Type B pancreatic cell (in vitro differentiated cells): ENCODE data around the gene MACROH2A2. TPM values are rescaled to one million over a fixed set of nuclear protein-coding genes. Genes with fewer than 3 reads are reported as not detected.

Source experiments
- DNase-seq: peaks from one replicate; pipeline ENCODE4 v3.0.0; 2021; ENCODE audit warnings: mixed read lengths; ENCODE audit not compliant: unreplicated experiment; ENCODE audit errors: extremely low spot score
- H3K27ac Mint-ChIP-seq: 2 replicates; pipeline ENCODE4 v1.8.0; 2021; ENCODE audit warnings: mild to moderate bottlenecking, mixed read lengths
- H3K27me3 Mint-ChIP-seq: 2 replicates; pipeline ENCODE4 v1.8.0; 2021; ENCODE audit warnings: mixed read lengths
- H3K36me3 Mint-ChIP-seq: 2 replicates; pipeline ENCODE4 v1.8.0; 2021; ENCODE audit warnings: mixed read lengths
- H3K4me1 Mint-ChIP-seq: one replicate; pipeline ENCODE4 v1.8.0; 2021; ENCODE audit warnings: mixed read lengths; ENCODE audit not compliant: unreplicated experiment
- H3K4me3 Mint-ChIP-seq: 2 replicates; pipeline ENCODE4 v1.8.0; 2021; ENCODE audit warnings: mild to moderate bottlenecking, mixed read lengths
- H3K9me3 Mint-ChIP-seq: 2 replicates; pipeline ENCODE4 v1.8.0; 2021; ENCODE audit warnings: mixed read lengths
- CTCF ChIP-seq: fragments of 200-600 bp; sonication (generic); conservative IDR thresholded peaks from 2 replicates; pipeline ENCODE4 v1.5.0; 2021; ENCODE audit warnings: antibody characterized with exemption, mild to moderate bottlenecking
- long read RNA-seq: library from polyadenylated mRNA; unstranded; transcript quantifications from one replicate; pipeline ENCODE4 v2.0.0, GENCODE V29; 2020
- total RNA-seq: library from RNA; stranded (reverse); gene quantifications from 2 replicates; pipeline ENCODE4 v1.2.1, GENCODE V29; 2021; ENCODE audit warnings: low replicate concordance

MACROH2A2 gene
- total RNA-seq, result 55.0 and 117 TPM in 2 replicates
- long read RNA-seq, transcript H2AFY2-201 (9 exons, 1,980 nt), result major isoform, 60 of 70 reads
- long read RNA-seq, partial matches to known transcripts, result 6 of 70 reads
- long read RNA-seq, other reads (novel, unspliced or antisense), result 4 of 70 reads

DNA sequence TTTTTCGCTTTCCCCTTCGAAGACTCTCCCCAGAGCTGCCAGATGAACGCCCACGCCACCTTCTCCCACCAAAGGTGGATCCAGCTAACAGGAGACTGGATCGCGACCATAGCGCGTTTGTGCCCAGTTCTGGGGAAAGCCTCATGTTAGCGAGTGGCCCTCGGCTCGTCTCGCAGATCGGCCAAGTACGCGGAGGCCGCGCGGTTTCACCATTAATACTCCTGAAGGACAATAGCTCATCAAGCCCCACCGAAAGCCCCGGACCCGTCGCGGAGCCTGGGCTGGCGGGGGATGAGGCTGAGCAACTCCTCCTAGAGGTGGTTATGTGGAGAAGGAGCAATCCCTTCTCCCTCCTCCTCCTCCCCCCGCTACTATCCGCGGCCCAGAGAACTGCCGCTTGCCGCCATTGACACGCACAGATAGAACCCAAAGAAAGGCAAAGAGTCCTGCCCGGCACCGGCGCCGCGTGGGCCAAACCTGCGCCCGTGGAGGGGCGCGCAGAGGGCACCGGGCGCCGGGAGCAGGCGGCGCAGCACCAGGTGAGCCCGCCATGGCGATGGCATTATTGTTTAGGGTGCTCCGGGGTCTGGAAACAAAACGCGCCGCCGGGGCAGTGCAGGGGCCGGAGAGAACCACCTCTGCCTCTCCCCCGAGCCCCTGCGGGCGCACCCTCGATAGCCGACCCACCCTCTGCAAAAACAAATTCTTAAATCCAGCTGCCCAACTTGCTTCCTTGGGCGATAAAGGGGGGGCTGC, at the start of gene MACROH2A2:
MACROH2A2 (plus strand) TSS at position 385 of the 756 bp plus-strand sequence. CDS start 22,813 bp downstream, outside the sequence.
- Mint-ChIP-seq H3K36me3 (peaks cover 4% of the 10 kb centered on the region), H3K4me1 (peaks cover 45% of the 10 kb centered on the region), H3K27ac (peak within 1 kb of the TSS; percentile 96), H3K27me3 (peaks cover 8% of the 10 kb centered on the region), H3K4me3 (peak within 1 kb of the TSS; percentile 98), H3K9me3 (no peaks in the 10 kb centered on the region)
- TF ChIP-seq CTCF, result peak; percentile 65
- peak; percentile 90 for DNase-seq

DNA sequence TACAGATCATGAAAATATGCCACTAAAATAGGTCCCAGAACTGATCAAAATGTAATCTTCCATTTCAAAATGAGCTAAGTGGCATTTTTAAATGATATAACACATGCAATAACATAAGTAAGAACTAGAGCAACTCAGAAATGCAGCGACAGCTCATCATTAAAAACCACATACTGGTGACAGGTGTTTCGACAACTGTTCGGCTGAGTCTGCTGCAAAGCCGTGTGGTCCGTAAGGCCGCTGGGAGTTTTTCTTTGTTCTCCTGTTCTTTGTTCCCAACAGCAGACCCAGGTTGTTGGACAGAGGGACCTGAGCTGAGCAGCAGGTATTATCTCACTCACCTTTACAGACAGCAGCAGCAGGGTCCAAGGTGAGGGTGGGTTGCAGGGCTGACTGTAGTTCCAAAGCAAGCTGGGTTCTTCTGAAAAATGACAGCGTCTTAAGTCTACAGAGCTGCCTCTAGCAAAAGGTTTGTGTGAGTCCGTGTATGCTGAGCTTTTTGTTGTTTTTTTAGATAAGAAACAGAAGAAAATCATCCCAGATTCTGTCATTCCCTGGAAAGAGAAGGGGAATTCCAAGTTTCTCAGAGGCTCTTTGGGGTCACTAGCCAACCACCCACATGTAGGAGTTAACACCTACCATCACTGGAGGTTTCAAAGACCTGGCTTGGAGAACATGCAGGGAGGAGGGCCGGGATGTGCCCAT, 45.4 kb upstream of the MACROH2A2 start:
- H3K36me3 Mint-ChIP-seq, result no peaks in the 10 kb centered on the region
- TF ChIP-seq CTCF, result no peak
- H3K4me3 Mint-ChIP-seq, result no peak overlapping the region
- H3K27ac Mint-ChIP-seq, result no peak overlapping the region
- peaks cover 8% of the 10 kb centered on the region for H3K4me1 Mint-ChIP-seq
- peaks cover 3% of the 10 kb centered on the region for H3K27me3 Mint-ChIP-seq
- no peak for DNase-seq
- no peaks in the 10 kb centered on the region for H3K9me3 Mint-ChIP-seq

GRCh38 chr10:70031215-70031614, 21.4 kb upstream of the MACROH2A2 start:
- peaks cover 6% of the 10 kb centered on the region for H3K27me3 Mint-ChIP-seq
- TF ChIP-seq CTCF, result no peak
- peaks cover 7% of the 10 kb centered on the region for H3K4me1 Mint-ChIP-seq
- H3K36me3 Mint-ChIP-seq, result no peaks in the 10 kb centered on the region
- no peak overlapping the region for H3K4me3 Mint-ChIP-seq
- no peak for DNase-seq
- no peak overlapping the region for H3K27ac Mint-ChIP-seq
- peaks cover 9% of the 10 kb centered on the region for H3K9me3 Mint-ChIP-seq

DNA sequence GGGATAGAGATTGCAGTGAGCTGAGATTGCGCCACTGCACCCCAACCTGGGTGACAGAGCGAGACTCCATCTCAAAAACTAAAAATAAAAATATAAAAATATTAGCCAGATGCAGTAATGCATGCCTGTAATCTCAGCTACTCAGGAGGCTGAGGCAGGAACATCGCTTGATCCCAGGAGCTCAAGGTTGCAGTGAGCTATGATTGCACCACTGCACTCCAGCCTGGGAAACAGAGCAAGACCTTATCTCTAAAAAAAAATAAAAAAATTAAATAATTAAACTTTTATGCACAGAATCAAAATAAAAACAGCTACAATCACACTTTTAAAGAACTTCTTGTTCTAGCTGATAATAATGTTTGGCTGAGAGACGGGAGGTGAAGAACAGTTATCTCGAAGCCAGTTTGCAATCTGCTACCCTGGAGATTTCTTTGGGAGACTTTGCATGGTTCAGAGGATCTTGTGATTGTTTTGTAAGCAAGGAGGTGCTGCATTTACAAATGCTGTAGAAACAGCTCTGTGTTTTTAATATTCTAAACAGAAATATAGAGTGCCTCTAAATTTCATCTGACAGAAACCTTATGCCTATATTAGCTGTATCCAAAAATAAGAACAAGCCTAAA, 19.9 kb upstream of the MACROH2A2 start:
- DNase-seq, result no peak
- Mint-ChIP-seq H3K9me3 (peaks cover 5% of the 10 kb centered on the region), H3K27me3 (peaks cover 6% of the 10 kb centered on the region), H3K4me3 (no peak overlapping the region), H3K4me1 (peaks cover 7% of the 10 kb centered on the region), H3K27ac (no peak overlapping the region), H3K36me3 (no peaks in the 10 kb centered on the region)
- no peak for TF ChIP-seq CTCF

- H3K27me3 Mint-ChIP-seq, result peaks cover 6% of the 10 kb centered on the region
Measured at GRCh38 chr10:70034232-70034631, 18.4 kb upstream of the MACROH2A2 start.

More at GRCh38 chr10:70034232-70034631, 18.4 kb upstream of the MACROH2A2 start:
- H3K4me3 Mint-ChIP-seq, result no peak overlapping the region
- TF ChIP-seq CTCF, result no peak
- no peaks in the 10 kb centered on the region for H3K36me3 Mint-ChIP-seq
- H3K9me3 Mint-ChIP-seq, result peaks cover 14% of the 10 kb centered on the region
- no peak overlapping the region for H3K27ac Mint-ChIP-seq
- DNase-seq, result no peak
- H3K4me1 Mint-ChIP-seq, result peaks cover 7% of the 10 kb centered on the region
